GM12865 (cell line): Measurements from ENCODE around the gene ZNF814.
A peak's percentile ranks its signal among the peaks of the same experiment; 100 is the strongest.

Experiments
- DNase-seq: peaks from one replicate; pipeline ENCODE4 v3.0.0; 2010; ENCODE audit warnings: low read depth
- H3K4me3 ChIP-seq: 2 replicates; pipeline ENCODE4 v1.5.1; 2011; ENCODE audit warnings: mild to moderate bottlenecking, low read depth, low read length, control low read depth
- TF ChIP-seq, protein P1 (sequence below): IDR thresholded peaks from 2 replicates; pipeline ENCODE4 v1.5.1; 2011; ENCODE audit warnings: low read length, control low read depth, low read depth, inconsistent platforms; ENCODE audit not compliant: insufficient read depth; ENCODE audit errors: missing control alignments

Gene ZNF814

DNA sequence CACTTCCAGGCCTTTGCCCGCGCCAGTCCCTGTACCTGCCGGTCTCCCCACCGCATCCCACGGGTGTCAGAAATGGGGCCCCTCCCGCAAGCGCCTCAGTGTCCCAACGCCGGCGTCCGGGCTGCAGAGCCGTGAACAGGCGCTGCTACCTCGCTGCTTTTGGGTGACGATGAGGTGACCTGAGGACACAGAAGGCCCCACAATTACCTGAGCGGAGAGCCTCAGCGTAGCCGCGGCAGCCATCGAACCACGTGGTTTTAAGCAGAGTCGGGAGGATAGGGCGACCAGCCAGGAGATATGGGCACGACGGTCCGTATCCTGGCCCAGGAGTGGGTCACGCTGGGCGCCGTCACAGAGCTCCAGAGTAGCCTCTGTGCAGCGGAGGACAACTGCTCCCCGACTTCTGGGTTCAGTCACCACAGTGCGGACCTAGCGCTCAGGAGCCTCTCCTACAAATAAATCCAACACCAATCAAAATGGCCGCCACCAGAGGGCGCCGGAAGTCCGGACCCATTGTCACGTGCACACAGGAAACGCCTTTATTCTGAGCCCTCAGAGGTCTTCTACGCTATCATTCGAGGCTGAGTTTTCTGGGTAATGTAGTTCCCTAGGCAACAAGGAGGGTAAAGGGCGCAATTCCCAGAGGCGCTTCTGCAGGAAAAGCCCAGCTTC is at the start of gene ZNF814:
TSS of gene ZNF814 (minus strand) at position 478 of the 672 bp plus-strand sequence. CDS start at position 243, 235 bp downstream.
- DNase-seq: peak; percentile 89
- peak within 1 kb of the TSS; percentile 53 for H3K4me3 ChIP-seq
- TF ChIP-seq, protein P1, sequence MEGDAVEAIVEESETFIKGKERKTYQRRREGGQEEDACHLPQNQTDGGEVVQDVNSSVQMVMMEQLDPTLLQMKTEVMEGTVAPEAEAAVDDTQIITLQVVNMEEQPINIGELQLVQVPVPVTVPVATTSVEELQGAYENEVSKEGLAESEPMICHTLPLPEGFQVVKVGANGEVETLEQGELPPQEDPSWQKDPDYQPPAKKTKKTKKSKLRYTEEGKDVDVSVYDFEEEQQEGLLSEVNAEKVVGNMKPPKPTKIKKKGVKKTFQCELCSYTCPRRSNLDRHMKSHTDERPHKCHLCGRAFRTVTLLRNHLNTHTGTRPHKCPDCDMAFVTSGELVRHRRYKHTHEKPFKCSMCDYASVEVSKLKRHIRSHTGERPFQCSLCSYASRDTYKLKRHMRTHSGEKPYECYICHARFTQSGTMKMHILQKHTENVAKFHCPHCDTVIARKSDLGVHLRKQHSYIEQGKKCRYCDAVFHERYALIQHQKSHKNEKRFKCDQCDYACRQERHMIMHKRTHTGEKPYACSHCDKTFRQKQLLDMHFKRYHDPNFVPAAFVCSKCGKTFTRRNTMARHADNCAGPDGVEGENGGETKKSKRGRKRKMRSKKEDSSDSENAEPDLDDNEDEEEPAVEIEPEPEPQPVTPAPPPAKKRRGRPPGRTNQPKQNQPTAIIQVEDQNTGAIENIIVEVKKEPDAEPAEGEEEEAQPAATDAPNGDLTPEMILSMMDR: no peak

DNA sequence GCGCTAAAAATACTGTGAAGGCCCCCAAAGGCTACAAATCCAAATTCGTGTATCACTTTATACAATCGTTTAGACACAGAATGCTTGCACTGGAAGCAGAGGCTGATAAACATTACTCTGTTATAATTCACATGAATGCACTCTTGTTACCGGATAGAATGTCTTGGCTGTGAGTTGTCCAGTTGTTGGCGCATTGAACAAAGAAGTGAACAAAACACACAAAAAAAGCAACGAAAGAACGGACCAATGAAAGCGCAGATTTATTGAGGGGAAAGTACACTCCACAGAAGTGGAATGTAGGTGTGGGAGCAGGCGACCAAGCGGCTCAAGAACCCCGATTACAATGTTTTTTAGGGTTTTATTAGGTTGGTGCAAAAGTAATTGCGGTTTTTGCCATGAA is 46.9 kb upstream of the ZNF814 start:
- TF ChIP-seq, protein P1: no peak
- no peak overlapping the region for H3K4me3 ChIP-seq
- no peak for DNase-seq

DNA sequence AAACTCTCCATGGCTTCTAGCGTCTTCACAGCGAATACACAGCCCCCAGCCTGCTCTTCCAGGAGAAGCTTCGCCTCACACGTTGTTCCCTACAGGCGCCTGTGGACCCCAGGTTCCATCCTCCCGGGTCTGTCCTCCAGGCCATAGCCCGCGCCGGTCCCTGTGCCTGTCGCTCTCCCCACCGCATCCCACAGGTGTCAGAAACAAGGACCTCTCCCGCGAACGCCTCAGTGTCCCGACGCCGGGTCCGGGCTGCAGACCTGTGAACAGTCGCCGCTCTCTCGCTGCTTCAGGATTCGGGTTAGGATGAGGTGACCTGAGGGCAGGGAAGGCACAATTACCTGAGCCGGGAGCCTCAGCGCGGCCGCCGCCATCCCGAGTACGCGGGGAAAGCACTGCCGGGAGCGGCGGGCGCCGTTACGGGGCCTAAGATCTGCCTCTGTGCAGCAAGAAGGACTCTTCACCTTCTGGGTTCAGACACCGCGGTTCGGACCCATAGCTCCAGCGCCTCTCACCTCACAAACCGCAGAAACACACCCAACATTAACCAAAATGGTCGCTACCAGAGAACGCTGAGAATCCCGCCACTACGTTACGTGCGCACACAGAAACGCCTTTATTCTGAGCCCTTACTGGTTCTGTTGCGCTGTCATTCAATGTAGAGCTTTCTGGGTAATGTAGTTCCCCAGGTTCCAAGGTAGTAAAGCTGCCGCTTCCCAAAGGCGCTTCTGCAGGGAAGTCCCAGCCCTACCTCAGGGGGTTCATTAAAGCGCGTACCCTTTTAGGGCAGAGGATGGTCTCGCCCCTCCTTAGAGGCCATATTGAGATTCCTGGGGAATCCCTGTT is 46.2 kb upstream of the ZNF814 start, which contains the start of gene ZNF418:
TSS of gene ZNF418 (minus strand) at position 583 of the 846 bp plus-strand sequence. CDS start 1,580 bp downstream, outside the sequence.
- TF ChIP-seq, protein P1: no peak
- DNase-seq: peak; percentile 77
- H3K4me3 ChIP-seq: peak within 1 kb of the TSS; percentile 59

DNA sequence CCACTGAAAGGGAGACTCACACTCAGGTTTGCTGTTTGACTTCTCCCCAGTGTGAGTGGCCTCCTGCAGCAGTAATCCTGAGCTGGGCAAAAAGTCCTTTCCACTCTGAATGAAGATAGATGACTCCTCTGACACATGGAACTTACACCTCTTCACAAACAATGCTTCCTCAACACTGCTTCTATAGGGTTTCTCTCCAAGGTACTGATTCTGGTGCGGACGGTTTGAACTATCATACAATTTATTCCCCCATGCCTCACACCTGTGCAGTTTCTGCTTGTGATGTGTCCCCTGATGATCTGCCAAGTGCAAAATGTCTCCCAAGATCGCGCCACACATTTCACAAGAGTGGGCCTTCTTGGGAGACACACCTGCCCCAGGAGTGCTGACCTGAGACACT is 38.8 kb upstream of the ZNF814 start:
- no peak for DNase-seq
- TF ChIP-seq, protein P1: no peak
- H3K4me3 ChIP-seq: no peak overlapping the region

DNA sequence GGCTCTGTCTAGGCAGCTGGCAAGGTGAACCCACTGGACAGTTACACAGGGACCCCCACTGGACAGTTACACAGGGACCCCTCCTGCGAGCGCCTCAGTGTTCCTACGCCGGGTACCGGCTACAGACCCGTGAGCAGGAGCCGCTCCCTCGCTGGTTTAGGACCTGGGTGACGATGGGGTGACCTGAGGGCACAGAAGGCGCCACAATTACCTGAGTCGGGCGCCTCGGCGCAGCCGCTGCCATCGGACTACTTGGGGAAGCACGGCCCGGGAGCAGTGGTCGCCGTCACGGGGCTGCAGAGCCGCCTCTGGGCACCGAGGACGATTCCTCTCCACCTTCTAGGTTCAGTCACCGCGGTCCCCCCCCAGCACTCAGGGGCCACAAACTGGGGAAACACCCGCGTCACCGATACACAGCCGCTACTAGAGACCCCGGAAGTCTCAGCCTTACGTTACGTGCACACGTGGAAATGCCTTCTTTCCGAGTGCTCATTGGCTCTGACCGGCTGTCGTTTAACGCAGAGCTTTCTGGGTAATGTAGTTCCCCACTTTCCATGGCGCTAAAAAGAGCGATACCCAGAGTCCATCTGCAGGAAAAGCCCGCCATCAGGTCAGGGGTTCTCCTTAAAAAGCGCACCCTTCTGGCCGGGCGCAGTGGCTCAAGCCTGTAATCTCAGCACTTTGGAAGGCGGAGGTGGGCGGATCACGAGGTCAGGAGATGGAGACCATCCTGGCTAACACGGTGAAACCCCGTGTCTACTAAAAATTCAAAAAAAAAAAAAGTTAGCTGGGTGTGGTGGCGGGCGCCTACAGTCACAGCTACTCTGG is 27.5 kb upstream of the ZNF814 start, which contains the start of gene ZNF417:
TSS of gene ZNF417 (minus strand) at position 425 of the 828 bp plus-strand sequence. CDS start at position 244, 181 bp downstream.
- TF ChIP-seq, protein P1: peak; percentile 36
- DNase-seq: peak; percentile 97
- peak within 1 kb of the TSS; percentile 85 for H3K4me3 ChIP-seq

DNA sequence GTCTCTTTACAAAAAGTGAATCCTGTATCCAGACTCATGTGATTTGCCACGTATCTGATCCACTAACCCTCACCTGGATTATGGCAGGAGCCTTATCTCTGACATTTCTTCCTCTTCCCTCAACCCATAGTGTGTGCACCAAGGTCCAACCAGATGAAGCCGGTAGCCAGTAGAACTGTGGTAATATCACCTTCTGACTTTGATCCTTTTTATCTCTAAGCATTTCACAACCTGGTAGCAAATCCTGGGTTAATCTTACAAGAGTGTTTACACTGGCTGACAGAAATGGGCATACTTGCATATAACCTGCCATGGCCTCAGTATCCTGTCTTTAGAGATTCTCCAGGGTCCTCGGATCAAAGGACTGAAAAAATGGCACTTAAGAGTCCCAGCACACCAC is 25.7 kb upstream of the ZNF814 start:
- no peak overlapping the region for H3K4me3 ChIP-seq
- TF ChIP-seq, protein P1: no peak
- DNase-seq: no peak
